ENCODE measurements around the gene TSFM.
A peak's percentile ranks its signal among the peaks of the same experiment; 100 is the strongest.

Gene TSFM

GRCh38 chr12:57746025-57746424 lies 36.6 kb upstream of the TSFM start:
- no peak for DNase-seq

GRCh38 chr12:57749061-57749460 lies 33.5 kb upstream of the TSFM start:
- DNase-seq: no peak

- DNase-seq: no peak
Observed at GRCh38 chr12:57750561-57751431, 31.8 kb upstream of the TSFM start.

- DNase-seq: no peak
Observed at GRCh38 chr12:57751432-57751787, 31.2 kb upstream of the TSFM start.

- DNase-seq: peak; percentile 98
Observed at GRCh38 chr12:57751788-57752667, 30.6 kb upstream of the TSFM start, which contains the start of gene CDK4. Gene CDK4, minus strand, starts transcription at chr12:57752310. Its CDS starts 593 bp downstream, at chr12:57751717.

GRCh38 chr12:57752668-57753000 lies 30.0 kb upstream of the TSFM start:
- DNase-seq: no peak

- DNase-seq: no peak
Observed at GRCh38 chr12:57753756-57754337, 28.7 kb upstream of the TSFM start.

- DNase-seq: peak; percentile 91
Observed at GRCh38 chr12:57754411-57755193, 28.0 kb upstream of the TSFM start, which contains the start of gene MARCHF9. Gene MARCHF9, plus strand, starts transcription at chr12:57755103. Its CDS starts 426 bp downstream, at chr12:57755529.

- DNase-seq: no peak
Observed at GRCh38 chr12:57755194-57755453, 27.5 kb upstream of the TSFM start.

- DNase-seq: peak; percentile 13
Observed at GRCh38 chr12:57755454-57756372, 26.9 kb upstream of the TSFM start.

GRCh38 chr12:57756406-57757341 lies 25.9 kb upstream of the TSFM start:
- DNase-seq: no peak

GRCh38 chr12:57757771-57758170 lies 24.8 kb upstream of the TSFM start:
- no peak for DNase-seq

GRCh38 chr12:57758552-57759359 lies 23.8 kb upstream of the TSFM start:
- DNase-seq: no peak

GRCh38 chr12:57759360-57759980 lies 23.1 kb upstream of the TSFM start:
- DNase-seq: peak; percentile 12

- DNase-seq: no peak
Observed at GRCh38 chr12:57760347-57760982, 22.1 kb upstream of the TSFM start.

GRCh38 chr12:57761391-57761998 lies 21.1 kb upstream of the TSFM start:
- no peak for DNase-seq

- no peak for DNase-seq
Observed at GRCh38 chr12:57762463-57762862, 20.1 kb upstream of the TSFM start.

Measured in NCI-H2171 (cell line).